Adrenal gland (tissue), 12 donors: ENCODE measurements around the gene GRAMD1C. TPM values are rescaled to one million over a fixed set of nuclear protein-coding genes. Genes with fewer than 3 reads are reported as not detected.
A peak's percentile ranks its signal among the peaks of the same experiment; 100 is the strongest.

Experiments used
- DNase-seq, 7 donors: peaks; one replicate each; pipeline ENCODE4 v3.0.0-alpha.2; 2019 to 2020
- H3K27ac ChIP-seq, 5 donors: fragments of 200-600 bp; sonication (generic) in 4 of 5; 1 replicate in 3 of 5; 2 replicates in 2 of 5; pipeline versions ENCODE4 v1.5.1 to v1.8.0; 2016 to 2020; ENCODE audit warnings: mild to moderate bottlenecking in 1 of 5
- H3K27me3 ChIP-seq: fragments of 200-600 bp; 2 replicates; pipeline ENCODE4 v1.8.0; 2021
- H3K36me3 ChIP-seq, 2 donors: fragments of 200-600 bp; replicated peaks in 1 of 2; 1 replicate in 1 of 2; 2 replicates in 1 of 2; pipeline versions ENCODE4 v1.5.1 to v1.8.0; 2018 to 2022
- H3K4me1 ChIP-seq, 2 donors: fragments of 200-600 bp; replicated peaks in 1 of 2; 1 replicate in 1 of 2; 2 replicates in 1 of 2; pipeline versions ENCODE4 v1.5.1 to v1.8.0; 2018 to 2021
- H3K4me3 ChIP-seq, 4 donors: fragments of 200-600 bp; sonication (generic) in 3 of 4; one replicate each; pipeline ENCODE4 v1.5.1; 2016 to 2018
- H3K9me3 ChIP-seq, 3 donors: fragments of 200-600 bp; sonication (generic) in 1 of 3; replicated peaks in 1 of 3; 1 replicate in 2 of 3; 2 replicates in 1 of 3; pipeline versions ENCODE4 v1.5.1 to v1.8.0; 2016 to 2021
- CTCF ChIP-seq, 6 experiments: fragments of 450-650 bp in 4 of 6; fragments of 200-600 bp in 2 of 6; sonication (generic) in 1 of 6; IDR thresholded peaks; 1 replicate in 5 of 6; 2 replicates in 1 of 6; pipeline versions ENCODE4 v1.5.1 to v1.8.0; 2016 to 2021; ENCODE audit warnings: antibody characterized with exemption in 6 of 6, mild to moderate bottlenecking in 2 of 6, moderate library complexity in 1 of 6
- POLR2A ChIP-seq, 2 donors: fragments of 450-650 bp; IDR thresholded peaks; one replicate each; pipeline ENCODE4 v1.6.1; 2017; ENCODE audit warnings: antibody characterized with exemption in 2 of 2, mild to moderate bottlenecking in 2 of 2, moderate library complexity in 1 of 2
- WGBS, 4 donors: extraction: QIAGEN DNeasy Blood & Tissue Kit in 2 of 4; methylation state at CpG; one replicate each; pipeline versions ENCODE4 v1.1.5 to v1.1.7; 2013 to 2017; 5-methylcytosine and 5-hydroxymethylcytosine counted together
- intact Hi-C, 2 donors: fragments of 100-400 bp; cut with DNase I; formaldehyde crosslinking; loops; one replicate each; pipeline versions ENCODE4 v1.14.1 to v1.15.0; 2022 to 2023
- polyA plus RNA-seq, 3 donors: library from polyadenylated mRNA; stranded (reverse); fragments of 200-250 nt in 2 of 3; fragments of 350-450 nt in 1 of 3; fragmentation: Illumina TruSeq in 1 of 3; extraction: RNeasy Lipid Tissue Mini Kit (QIAGEN cat#74804) in 1 of 3; gene quantifications; one replicate each; pipeline ENCODE4 v1.2.3, GENCODE V29; 2013 to 2014
- total RNA-seq, 9 donors: library from RNA; depleted of rRNA in 4 of 9; stranded (reverse); fragments of >200 nt in 4 of 9; fragments of 120-200 nt in 1 of 9; fragmentation: NEBNext Ultra II Directional in 1 of 9; extraction: Animal tissue kit (Norgen Biotek cat#: 25700) in 1 of 9; gene quantifications; one replicate each; pipeline versions ENCODE4 v1.1.0 to v1.2.4, GENCODE V29; 2013 to 2023
- donor health status: healthy with polysubstance abuse.
- donor health status: Bipolar disorder and iron deficiency.
- donor health status: DM: yes; HTN: yes; CAD: no.
- donor health status: DM: no; HTN: no; CAD: no.
- donor health status: DM: no; HTN: no; CAD: no.
- donor health status: DM: yes; HTN: yes; CAD: no.

The GRAMD1C gene
- total and polyA plus RNA-seq, 12 donors, result 1.4 to 12.6 (median 4.6) TPM

DNA sequence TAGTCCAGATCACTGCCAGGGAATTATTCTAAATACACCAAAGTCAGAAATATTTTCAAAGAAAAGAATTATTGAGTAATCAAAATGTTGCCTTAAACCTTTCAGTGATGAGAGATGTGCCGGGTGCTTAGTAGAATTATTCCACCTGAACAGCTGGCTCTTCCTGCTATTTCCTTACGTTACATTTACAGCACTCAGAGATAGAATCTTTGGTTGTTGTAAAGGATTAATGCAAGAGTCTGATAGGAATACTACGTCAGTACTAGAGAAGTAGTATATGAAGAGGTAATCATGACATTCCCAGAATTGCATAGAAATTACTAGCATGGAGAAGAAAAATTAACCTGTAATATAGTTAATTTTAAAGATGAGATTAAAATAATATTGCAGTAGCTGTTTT is 58.3 kb downstream of the GRAMD1C start:
- Histone ChIP-seq H3K9me3 (no peaks in the 10 kb centered on the region), H3K27ac (no peak overlapping the region), H3K36me3 (no peaks in the 10 kb centered on the region), H3K4me1 (peaks cover 0 to 12% of the 10 kb centered on the region in 2 donors), H3K4me3 (peak overlapping the region in 1 of 4 donors; percentile 52), H3K27me3 (no peaks in the 10 kb centered on the region)
- intact Hi-C loops, result no loop called here
- DNase-seq, result no peak
- TF ChIP-seq CTCF (IDR thresholded peaks at IDR 0.05) (no peak), POLR2A (IDR thresholded peaks at IDR 0.05) (no peak)
- 46 to 61% (median 59%) methylated on average over 3 of the region's 3 CpGs for WGBS, 4 donors

DNA sequence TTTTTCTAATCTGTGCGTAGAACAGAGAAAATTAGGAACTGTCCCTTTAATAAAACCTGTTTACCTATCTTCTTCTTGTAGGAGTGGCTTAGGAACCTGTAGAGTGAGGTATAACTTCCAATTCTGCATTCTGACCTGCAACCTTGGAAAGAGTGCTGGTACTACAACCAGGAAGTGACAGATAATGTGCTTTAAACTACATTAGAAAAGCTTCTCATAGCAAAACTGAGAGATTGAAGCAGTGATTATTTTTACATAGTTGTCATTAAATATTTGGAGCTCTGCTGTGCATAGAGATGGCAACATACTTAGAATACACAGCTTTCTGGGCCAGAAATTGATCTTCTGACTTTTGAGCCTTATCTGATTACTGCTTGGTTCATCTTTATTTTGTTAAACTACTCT is 58.8 kb downstream of the GRAMD1C start:
- peak overlapping the region in 1 of 4 donors; percentile 52 for H3K4me3 ChIP-seq
- intact Hi-C loops, result no loop called here

GRCh38 chr3:113898892-113899291 is 60.3 kb downstream of the GRAMD1C start:
- Histone ChIP-seq H3K4me3 (no peak overlapping the region), H3K36me3 (no peaks in the 10 kb centered on the region), H3K27ac (no peak overlapping the region), H3K4me1 (peaks cover 0 to 12% of the 10 kb centered on the region in 2 donors), H3K9me3 (no peaks in the 10 kb centered on the region), H3K27me3 (no peaks in the 10 kb centered on the region)
- 69 to 77% (median 75%) methylated on average over 2 of the region's 2 CpGs for WGBS, 4 donors
- DNase-seq, result no peak
- TF ChIP-seq POLR2A (IDR thresholded peaks at IDR 0.05) (no peak), CTCF (IDR thresholded peaks at IDR 0.05) (no peak)
- intact Hi-C loops, result no loop called here

More for the DNA sequence above, 58.8 kb downstream of the GRAMD1C start:
- H3K27ac ChIP-seq, result no peak overlapping the region
- no peaks in the 10 kb centered on the region for H3K9me3 ChIP-seq
- DNase-seq, result no peak
- no peaks in the 10 kb centered on the region for H3K27me3 ChIP-seq
- H3K36me3 ChIP-seq, result no peaks in the 10 kb centered on the region
- 27 to 37% (median 30%) methylated on average over 1 of the region's 1 CpG for WGBS, 4 donors
- peaks cover 0 to 12% of the 10 kb centered on the region in 2 donors for H3K4me1 ChIP-seq
- no peak for TF ChIP-seq POLR2A (IDR thresholded peaks at IDR 0.05)
- TF ChIP-seq CTCF (IDR thresholded peaks at IDR 0.05), result no peak

DNA sequence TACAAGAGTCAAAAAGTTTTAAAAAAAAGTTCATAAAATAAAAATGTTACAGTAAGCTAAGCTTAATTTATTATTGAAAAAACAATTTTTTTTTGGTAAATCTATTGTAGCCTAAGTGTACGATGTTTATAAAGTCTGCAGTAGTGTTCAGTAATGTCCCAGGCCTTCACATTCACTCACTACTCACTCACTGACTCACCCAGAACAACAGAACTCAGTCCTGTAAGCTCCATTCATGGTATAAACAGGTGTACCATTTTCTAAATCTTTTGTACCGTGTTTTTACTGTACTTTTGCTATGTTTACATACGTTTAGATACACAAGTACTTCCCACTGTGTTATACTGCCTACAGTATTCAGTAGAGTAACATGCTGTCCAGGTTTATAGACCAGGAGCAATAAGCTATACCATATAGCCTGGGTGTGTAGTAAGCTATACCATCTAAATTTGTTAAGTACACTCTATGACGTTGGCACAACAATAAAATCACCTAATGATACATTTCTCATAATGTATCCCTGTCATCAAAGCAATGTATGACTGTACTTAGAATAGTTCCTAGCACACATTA is 68.1 kb downstream of the GRAMD1C start:
- WGBS, 4 donors, result 85 to 95% (median 85%) methylated on average over 4 of the region's 4 CpGs
- H3K27me3 ChIP-seq, result no peaks in the 10 kb centered on the region
- no peaks in the 10 kb centered on the region for H3K36me3 ChIP-seq
- H3K4me1 ChIP-seq, result no peaks in the 10 kb centered on the region
- no peak overlapping the region for H3K4me3 ChIP-seq
- no peak overlapping the region for H3K27ac ChIP-seq
- DNase-seq, result no peak
- TF ChIP-seq POLR2A (IDR thresholded peaks at IDR 0.05) (no peak), CTCF (IDR thresholded peaks at IDR 0.05) (no peak)
- no peaks in the 10 kb centered on the region for H3K9me3 ChIP-seq
- intact Hi-C loops, result no loop called here
